Stimulated activated CD8-positive, alpha-beta memory T cell treated with anti-CD3 and anti-CD28 coated beads, Interleukin-7, amount 100 ng/mL, for 1 hour (primary cell): ENCODE data around the gene MFSD8.
A peak's percentile ranks its signal among the peaks of the same experiment; 100 is the strongest.
"Not testable (repeated sequence)": the region's sequence is repeated elsewhere in the genome, so short reads cannot be mapped to it uniquely, and the experiment has no call there.

Source experiments
- DNase-seq, 2 donors: peaks; one replicate each; pipeline ENCODE4 v3.0.0-alpha.2; 2020; ENCODE audit warnings: low read depth in 2 of 2

Gene MFSD8

GRCh38 chr4:127931836-127932235 lies 33.1 kb downstream of the MFSD8 start:
- not testable (repeated sequence) for DNase-seq

GRCh38 chr4:127930175-127930574 lies 34.8 kb downstream of the MFSD8 start:
- no peak for DNase-seq

DNA sequence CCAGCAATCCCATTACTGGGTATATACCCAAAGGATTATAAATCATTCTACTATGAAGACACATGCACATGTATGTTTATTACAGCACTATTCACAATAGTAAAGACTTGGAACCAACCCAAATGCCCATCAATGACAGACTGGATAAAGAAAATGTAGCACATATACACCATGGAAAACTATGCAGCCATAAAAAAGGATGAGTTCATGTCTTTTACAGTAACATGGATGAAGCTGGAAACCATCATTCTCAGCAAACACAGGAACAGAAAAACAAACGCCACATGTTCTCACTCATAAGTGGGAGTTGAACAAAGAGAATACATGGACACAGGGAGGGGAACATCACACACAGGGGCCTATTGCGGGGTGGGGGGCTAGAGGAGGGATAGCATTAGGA lies 39.3 kb downstream of the MFSD8 start:
- not testable (repeated sequence) for DNase-seq

DNA sequence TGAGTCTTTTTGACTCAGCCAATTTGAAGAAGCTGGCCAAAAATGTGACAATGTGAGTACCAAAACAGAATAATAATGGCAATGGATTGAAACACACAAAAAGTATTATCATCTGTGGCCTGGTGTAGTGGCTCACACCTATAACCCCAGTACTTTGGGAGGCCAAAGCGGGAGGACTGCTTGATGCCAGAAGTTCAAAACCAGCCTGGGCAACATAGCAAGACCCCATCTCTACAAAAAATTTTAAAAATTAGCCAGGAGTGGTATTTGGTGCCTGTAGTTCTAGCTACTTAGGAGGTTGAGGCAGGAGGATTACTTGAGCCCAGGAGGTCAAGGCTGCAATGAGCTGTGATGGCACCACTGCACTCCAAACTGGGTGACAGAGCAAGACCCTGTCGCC lies 42.7 kb downstream of the MFSD8 start:
- DNase-seq = no peak

- no peak for DNase-seq
These were observed 44.5 kb downstream of the MFSD8 start for GRCh38 chr4:127920521-127920920.

DNA sequence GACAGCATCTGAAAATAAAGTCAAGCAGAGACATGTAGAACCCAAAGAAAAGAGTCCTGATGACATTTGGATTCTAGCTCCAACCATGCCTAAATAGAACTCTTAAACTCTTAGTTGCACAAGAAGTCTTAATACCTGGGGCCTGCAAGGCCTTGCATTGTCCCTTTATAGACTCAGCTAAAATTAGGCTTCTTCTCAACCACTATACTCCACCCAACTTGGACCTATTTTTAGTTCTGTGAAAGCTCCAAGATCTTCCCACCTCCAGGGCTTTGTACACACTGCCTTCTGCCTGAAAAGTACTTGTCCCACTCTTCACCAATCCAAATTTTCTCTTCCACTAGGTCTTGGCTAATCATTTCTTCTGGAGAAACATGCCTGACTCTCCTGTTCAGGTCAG lies 47.8 kb downstream of the MFSD8 start:
- DNase-seq = no peak

- no peak for DNase-seq
These were observed 48.5 kb downstream of the MFSD8 start for GRCh38 chr4:127916512-127916911.

GRCh38 chr4:127905029-127905428 lies 59.9 kb downstream of the MFSD8 start:
- no peak for DNase-seq

DNA sequence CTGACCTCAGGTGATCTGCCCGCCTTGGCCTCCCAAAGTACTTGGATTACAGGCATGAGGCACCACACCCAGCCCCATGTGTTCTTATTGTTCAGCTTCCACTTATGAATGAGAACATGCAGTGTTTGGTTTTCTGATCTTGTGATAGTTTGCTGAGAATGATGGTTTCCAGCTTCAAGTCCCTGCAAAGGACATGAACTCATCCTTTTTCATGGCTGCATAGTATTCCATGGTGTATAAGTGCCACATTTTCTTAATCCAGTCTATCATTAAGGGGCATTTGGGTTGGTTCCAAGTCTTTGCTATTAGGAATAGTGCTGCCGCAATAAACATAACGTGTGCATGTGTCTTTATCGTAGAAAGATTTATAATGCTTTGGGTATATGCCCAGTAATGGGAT lies 65.3 kb downstream of the MFSD8 start:
- not testable (repeated sequence) for DNase-seq

- DNase-seq = no peak
These were observed 68.4 kb downstream of the MFSD8 start for GRCh38 chr4:127896528-127896927.

GRCh38 chr4:127896069-127896468 lies 68.9 kb downstream of the MFSD8 start:
- DNase-seq = no peak

DNA sequence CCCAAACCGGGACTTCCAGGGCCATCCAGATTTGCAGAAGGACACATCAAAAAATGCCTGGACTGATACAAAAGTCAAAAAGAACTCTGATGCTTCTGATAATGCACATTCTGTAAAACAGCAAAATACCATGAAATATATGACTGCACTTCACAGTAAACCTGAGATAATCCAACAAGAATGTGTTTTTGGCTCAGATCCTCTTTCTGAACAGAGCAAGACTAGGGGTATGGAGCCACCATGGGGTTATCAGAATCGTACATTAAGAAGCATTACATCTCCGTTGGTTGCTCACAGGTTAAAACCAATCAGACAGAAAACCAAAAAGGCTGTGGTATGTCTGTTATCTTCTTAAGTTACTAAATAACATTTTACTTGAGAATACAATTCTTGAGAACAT lies 75.1 kb downstream of the MFSD8 start:
- DNase-seq = no peak

DNA sequence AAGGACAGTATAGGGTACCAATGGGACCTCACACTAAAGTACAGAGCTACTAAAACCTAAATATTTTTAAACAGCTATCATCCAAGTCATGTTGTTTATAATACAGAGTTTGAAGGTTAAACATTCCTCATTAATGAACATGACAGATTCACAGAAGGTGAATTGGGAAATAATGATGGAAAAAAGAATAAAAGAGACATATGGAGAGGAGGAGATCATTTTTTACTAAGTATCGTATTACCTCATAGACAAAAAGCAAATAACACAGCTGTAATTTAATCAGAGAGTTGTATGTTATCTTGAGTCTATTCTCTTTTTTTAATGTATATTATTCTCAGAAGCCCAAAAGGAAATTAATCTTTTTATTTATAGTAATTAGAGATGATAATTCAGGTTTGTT lies 76.4 kb downstream of the MFSD8 start:
- no peak for DNase-seq

GRCh38 chr4:127881563-127881864 lies 83.5 kb downstream of the MFSD8 start:
- no peak for DNase-seq

DNA sequence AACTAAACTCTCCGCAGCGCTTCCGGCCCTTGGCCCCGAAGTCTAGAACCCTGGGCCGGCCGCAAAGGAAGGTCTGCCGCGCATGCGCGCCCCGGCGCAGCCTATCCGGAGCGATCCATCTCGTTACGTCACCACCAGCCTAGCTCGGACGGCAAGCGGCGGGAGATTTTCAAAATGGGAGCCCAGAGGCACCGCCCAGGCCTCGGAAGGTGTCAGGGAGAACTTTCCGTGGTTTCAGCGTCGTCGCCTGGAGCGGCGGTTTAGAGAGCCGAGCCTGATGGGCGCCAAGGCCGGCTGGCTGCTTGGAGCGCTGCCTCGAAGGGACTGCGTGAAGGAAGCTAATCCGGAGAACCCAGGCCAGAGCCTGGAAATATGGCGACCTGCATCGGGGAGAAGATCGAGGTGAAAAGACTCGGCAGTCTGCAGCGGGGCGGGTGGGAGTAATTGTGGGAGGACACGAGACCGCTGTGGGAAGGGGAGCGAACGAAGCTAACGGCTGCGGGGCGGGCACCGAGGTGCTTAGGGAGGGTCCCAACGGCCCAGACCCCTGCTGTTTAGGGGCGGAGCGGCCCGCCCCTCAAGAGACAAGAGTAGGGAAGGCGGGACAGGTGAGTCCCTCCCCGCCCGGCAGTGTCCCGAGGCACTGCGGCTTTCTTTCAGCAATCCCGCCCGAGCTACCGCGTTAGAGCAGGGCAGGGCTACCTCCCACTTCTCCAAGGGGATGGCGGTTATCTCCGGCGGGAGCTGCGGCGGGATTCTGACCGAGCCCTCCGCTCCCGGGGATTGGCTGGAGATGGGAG lies 84.0 kb downstream of the MFSD8 start, which contains the start of gene PLK4:
TSS of gene PLK4 (plus strand) at position 131 of the 800 bp plus-strand sequence. CDS start at position 373, 242 bp downstream.
- DNase-seq = peak; percentile 87 to 89

GRCh38 chr4:127875791-127876190 lies 89.2 kb downstream of the MFSD8 start:
- DNase-seq = no peak

DNA sequence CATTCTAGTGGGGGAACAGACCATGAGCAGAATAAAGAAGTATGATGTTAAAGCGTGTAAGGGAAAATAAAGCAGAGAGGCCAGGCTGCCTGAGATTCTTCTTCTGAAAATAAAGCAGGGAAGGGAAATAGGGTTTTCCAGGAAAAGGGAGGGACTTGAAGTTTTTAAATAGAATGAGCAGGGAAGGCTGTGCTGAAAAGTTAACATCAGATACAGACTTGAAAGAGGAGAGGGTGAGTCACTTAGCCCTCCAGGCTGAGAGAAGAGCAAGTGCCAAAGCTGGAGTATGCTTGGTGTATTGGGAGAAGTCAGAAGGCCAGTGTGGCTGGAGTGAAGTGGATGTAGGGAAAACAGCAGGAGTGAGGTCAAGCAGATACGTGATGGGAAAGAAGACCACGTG lies 94.3 kb downstream of the MFSD8 start:
- no peak for DNase-seq

GRCh38 chr4:127870281-127870680 lies 94.7 kb downstream of the MFSD8 start:
- DNase-seq = no peak

- no peak for DNase-seq
These were observed 96.8 kb downstream of the MFSD8 start for GRCh38 chr4:127868196-127868595.
